Measurements from ENCODE around the gene WASHC2A. TPM values are rescaled to one million over a fixed set of nuclear protein-coding genes. Genes with fewer than 3 reads are reported as not detected.
"Not testable (repeated sequence)": the region's sequence is repeated elsewhere in the genome, so short reads cannot be mapped to it uniquely, and the experiment has no call there.

Gene WASHC2A
- total and polyA plus RNA-seq, 8 donors = 8.8 to 47.8 (median 22.9) TPM

DNA sequence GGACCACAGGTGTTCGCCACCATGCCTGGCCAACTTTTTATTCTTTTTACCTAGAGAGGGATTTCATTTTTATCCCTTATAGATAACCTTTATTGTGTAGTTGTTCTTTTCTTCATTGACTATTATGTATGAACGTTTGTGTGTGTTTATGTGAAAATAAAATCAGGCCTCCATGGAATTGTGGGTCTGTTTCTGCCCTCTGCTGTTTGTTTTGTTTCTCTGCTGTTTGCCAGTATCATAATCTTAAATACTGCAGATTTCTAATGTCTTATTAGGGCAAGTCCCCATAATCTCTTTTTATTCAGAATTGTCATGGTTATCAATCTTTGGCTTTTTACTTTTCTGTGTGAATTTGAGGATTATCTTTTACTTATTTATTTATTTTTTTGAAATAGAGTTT lies 7.8 kb downstream of the WASHC2A start:
- H3K4me1 ChIP-seq; H3K9me3 ChIP-seq; H3K27ac ChIP-seq; H3K4me3 ChIP-seq; intact Hi-C loops (cut with DNase I; ENCODE audit: low total_unique reads); DNase-seq; H3K27me3 ChIP-seq: not testable (repeated sequence)
- WGBS, 5 donors = 0 to 57% (median 55%) methylated on average over 1 to 2 of the region's 2 CpGs
- peaks cover 0 to 48% (median 29%) of the 10 kb centered on the region in 4 donors for H3K36me3 ChIP-seq

DNA sequence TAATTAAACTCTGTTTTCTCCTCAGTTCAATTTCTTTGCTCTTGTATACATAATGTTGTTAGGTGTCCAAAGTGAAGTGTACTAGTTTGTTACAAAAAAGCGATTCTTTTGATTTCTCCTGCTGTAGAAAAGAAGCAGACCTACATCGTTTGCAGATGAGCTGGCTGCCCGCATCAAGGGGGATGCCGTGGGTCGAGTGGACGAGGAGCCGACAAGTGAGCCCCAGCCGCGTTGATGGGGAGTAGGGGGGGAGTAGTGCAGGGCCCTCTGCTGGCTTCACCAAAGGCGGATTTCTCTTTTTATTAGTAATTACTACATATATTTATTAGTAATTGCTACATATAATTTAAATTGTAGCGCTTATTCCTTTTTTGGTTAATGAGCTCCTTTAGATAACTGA lies 23.6 kb downstream of the WASHC2A start:
- WGBS, 5 donors = 93 to 100% (median 95%) methylated on average over 6 to 8 of the region's 11 CpGs; no CpG with 5 or more reads in 1 of the 5 donors
- not testable (repeated sequence) for H3K27me3 ChIP-seq

DNA sequence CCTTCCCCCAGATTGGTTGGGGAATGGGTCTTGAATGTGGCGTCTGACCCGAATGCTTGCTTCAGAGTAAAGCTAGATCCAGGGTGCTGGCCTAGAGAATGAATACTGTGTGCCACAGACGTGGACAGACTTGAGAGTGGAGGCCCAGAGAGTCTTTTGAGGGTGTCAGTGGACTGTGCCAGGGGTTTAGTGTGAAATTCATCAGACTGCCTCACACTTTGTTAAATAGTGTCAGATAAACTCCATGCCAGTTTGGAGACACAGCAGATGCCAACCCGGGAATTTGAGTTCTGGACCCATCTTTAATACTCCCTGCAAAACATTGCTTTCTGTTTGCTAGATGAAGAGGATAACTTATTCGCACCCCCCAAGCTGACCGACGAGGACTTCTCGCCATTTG lies 25.2 kb downstream of the WASHC2A start:
- H3K27ac ChIP-seq; H3K27me3 ChIP-seq; H3K9me3 ChIP-seq; H3K4me3 ChIP-seq; intact Hi-C loops (cut with DNase I; ENCODE audit: low total_unique reads); DNase-seq; H3K4me1 ChIP-seq: not testable (repeated sequence)
- 100% methylated on average over 2 of the region's 8 CpGs; no CpG with 5 or more reads in 3 of the 5 donors for WGBS, 5 donors
- H3K36me3 ChIP-seq = peaks cover 0 to 32% (median 27%) of the 10 kb centered on the region in 4 donors

More for the DNA sequence above, 23.6 kb downstream of the WASHC2A start:
- H3K4me1 ChIP-seq; DNase-seq; intact Hi-C loops (cut with DNase I; ENCODE audit: low total_unique reads); H3K4me3 ChIP-seq; H3K9me3 ChIP-seq; H3K27ac ChIP-seq: not testable (repeated sequence)
- H3K36me3 ChIP-seq = peaks cover 0 to 39% (median 31%) of the 10 kb centered on the region in 4 donors

- 90 to 100% (median 97%) methylated on average over 3 to 5 of the region's 5 CpGs for WGBS, 5 donors
- H3K27ac ChIP-seq; H3K4me1 ChIP-seq; H3K4me3 ChIP-seq; H3K9me3 ChIP-seq; H3K27me3 ChIP-seq; intact Hi-C loops (cut with DNase I; ENCODE audit: low total_unique reads); DNase-seq: not testable (repeated sequence)
- H3K36me3 ChIP-seq = peaks cover 0 to 44% (median 37%) of the 10 kb centered on the region in 4 donors
Observed at GRCh38 chr10:50094630-50095029, 26.9 kb downstream of the WASHC2A start.

DNA sequence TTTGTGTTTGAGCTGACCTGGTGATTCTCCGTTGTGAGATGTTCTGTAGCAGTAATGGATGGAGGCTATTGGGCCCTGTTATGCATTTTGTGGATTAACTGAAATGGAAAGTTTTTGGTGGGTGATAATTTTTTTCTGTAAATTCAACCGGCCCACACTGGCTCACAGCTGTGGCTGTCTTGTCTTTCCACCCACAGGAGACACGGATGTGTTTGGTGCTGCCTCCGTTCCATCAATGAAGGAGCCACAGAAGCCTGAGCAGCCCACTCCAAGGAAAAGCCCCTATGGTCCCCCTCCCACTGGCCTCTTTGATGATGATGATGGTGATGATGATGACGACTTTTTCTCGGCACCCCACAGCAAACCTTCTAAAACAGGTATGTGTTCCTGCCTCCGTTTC lies 27.6 kb downstream of the WASHC2A start:
- H3K27ac ChIP-seq; DNase-seq; H3K9me3 ChIP-seq; H3K4me3 ChIP-seq; intact Hi-C loops (cut with DNase I; ENCODE audit: low total_unique reads); H3K4me1 ChIP-seq; H3K27me3 ChIP-seq: not testable (repeated sequence)
- peaks cover 0 to 48% (median 43%) of the 10 kb centered on the region in 4 donors for H3K36me3 ChIP-seq
- 82 to 98% (median 93%) methylated on average over 6 to 7 of the region's 7 CpGs for WGBS, 5 donors

DNA sequence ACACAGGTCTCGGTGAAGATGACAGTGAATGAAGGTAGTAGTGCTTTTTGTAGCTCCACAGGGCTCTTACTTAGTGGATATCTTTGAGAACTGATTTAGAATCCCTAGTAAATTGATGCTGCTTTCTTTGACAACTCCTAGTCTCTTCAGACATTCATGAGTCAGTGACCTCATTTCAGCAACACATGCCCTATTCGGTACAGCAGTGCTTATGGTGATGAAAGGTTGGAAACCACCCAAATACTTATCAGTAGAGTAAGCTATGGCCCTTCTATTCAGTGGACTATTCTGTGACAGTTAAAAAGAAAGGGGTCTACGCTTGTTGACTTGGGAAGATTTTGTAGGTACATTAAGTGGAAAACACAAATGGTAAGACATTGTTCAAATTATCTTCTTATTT lies 29.0 kb downstream of the WASHC2A start:
- H3K4me3 ChIP-seq; H3K27me3 ChIP-seq; H3K27ac ChIP-seq; intact Hi-C loops (cut with DNase I; ENCODE audit: low total_unique reads); DNase-seq; H3K9me3 ChIP-seq; H3K4me1 ChIP-seq: not testable (repeated sequence)
- 78 to 100% (median 83%) methylated on average over 1 of the region's 3 CpGs; no CpG with 5 or more reads in 2 of the 5 donors for WGBS, 5 donors
- H3K36me3 ChIP-seq = peaks cover 9 to 55% (median 50%) of the 10 kb centered on the region in 4 donors

DNA sequence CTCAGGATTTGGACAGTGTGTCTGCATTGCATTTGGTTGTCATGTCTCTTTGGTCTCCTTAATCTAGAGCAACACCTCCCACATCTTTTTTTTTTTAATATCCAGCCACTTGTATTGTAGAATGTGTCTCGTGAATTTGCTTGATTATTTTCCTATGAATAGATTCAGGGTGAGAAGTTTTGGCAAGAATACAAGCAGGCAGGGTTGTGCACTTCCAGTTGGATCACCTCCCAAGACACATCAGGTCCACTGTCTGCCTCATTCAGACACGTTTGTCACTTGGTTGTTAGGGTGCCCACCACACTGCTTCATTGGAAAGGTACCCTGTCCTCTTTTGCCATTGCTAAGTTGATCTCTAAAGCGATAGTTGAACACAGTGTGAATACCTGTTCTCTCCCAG lies 30.9 kb downstream of the WASHC2A start:
- H3K27ac ChIP-seq; H3K9me3 ChIP-seq; H3K4me3 ChIP-seq; intact Hi-C loops (cut with DNase I; ENCODE audit: low total_unique reads); H3K27me3 ChIP-seq; H3K4me1 ChIP-seq; DNase-seq: not testable (repeated sequence)
- H3K36me3 ChIP-seq = peaks cover 9 to 57% (median 55%) of the 10 kb centered on the region in 4 donors
- 77 to 86% (median 77%) methylated on average over 2 to 3 of the region's 3 CpGs for WGBS, 5 donors

DNA sequence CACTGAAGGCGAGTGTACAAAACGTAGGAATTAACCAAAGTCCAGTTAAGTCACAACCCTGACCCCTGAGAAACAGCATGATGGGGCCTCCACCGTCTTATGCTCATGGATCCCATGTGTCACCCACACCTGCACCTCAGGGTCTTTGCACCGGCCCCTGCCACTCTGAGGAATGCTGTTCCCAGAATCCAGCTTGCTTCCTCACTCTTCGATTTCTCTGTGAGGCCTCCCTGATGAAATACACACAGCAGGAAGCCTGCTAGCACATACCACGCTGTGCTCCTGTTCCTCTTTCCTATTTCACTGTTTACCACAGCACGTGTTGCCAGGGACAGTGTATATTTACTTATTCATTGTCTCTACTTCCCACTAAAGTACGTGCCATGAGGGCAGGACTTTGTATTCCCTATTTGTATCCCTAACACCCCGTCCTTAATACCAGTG lies 33.4 kb downstream of the WASHC2A start:
- intact Hi-C loops (cut with DNase I; ENCODE audit: low total_unique reads); DNase-seq: not testable (repeated sequence)
- 77 to 82% (median 81%) methylated on average over 9 of the region's 9 CpGs for WGBS, 5 donors

GRCh38 chr10:50101747-50102146 lies 34.0 kb downstream of the WASHC2A start:
- H3K27ac ChIP-seq; H3K27me3 ChIP-seq; H3K4me1 ChIP-seq; H3K4me3 ChIP-seq; H3K9me3 ChIP-seq; DNase-seq; intact Hi-C loops (cut with DNase I; ENCODE audit: low total_unique reads): not testable (repeated sequence)
- peaks cover 9 to 62% (median 61%) of the 10 kb centered on the region in 4 donors for H3K36me3 ChIP-seq
- WGBS, 5 donors = 80 to 100% (median 97%) methylated on average over 2 to 3 of the region's 3 CpGs

More for the DNA sequence above, 33.4 kb downstream of the WASHC2A start:
- H3K4me3 ChIP-seq, H3K27ac ChIP-seq, H3K27me3 ChIP-seq, H3K4me1 ChIP-seq, H3K9me3 ChIP-seq: not testable (repeated sequence)
- H3K36me3 ChIP-seq = peaks cover 9 to 58% (median 57%) of the 10 kb centered on the region in 4 donors

GRCh38 chr10:50102267-50102666 lies 34.5 kb downstream of the WASHC2A start:
- H3K4me3 ChIP-seq; H3K4me1 ChIP-seq; H3K9me3 ChIP-seq; H3K27ac ChIP-seq; intact Hi-C loops (cut with DNase I; ENCODE audit: low total_unique reads); H3K27me3 ChIP-seq; DNase-seq: not testable (repeated sequence)
- H3K36me3 ChIP-seq = peaks cover 9 to 62% (median 58%) of the 10 kb centered on the region in 4 donors
- whole genome bisulfite sequencing, 5 donors = 77 to 91% (median 89%) methylated on average over 2 to 5 of the region's 5 CpGs

- H3K27ac ChIP-seq; DNase-seq; H3K4me3 ChIP-seq; H3K9me3 ChIP-seq; H3K27me3 ChIP-seq; H3K4me1 ChIP-seq; intact Hi-C loops (cut with DNase I; ENCODE audit: low total_unique reads): not testable (repeated sequence)
- H3K36me3 ChIP-seq = peaks cover 0 to 37% (median 34%) of the 10 kb centered on the region in 4 donors
- 90 to 94% (median 93%) methylated on average over 6 to 7 of the region's 7 CpGs for WGBS, 5 donors
Observed at GRCh38 chr10:50108999-50109698, 41.4 kb downstream of the WASHC2A start.

DNA sequence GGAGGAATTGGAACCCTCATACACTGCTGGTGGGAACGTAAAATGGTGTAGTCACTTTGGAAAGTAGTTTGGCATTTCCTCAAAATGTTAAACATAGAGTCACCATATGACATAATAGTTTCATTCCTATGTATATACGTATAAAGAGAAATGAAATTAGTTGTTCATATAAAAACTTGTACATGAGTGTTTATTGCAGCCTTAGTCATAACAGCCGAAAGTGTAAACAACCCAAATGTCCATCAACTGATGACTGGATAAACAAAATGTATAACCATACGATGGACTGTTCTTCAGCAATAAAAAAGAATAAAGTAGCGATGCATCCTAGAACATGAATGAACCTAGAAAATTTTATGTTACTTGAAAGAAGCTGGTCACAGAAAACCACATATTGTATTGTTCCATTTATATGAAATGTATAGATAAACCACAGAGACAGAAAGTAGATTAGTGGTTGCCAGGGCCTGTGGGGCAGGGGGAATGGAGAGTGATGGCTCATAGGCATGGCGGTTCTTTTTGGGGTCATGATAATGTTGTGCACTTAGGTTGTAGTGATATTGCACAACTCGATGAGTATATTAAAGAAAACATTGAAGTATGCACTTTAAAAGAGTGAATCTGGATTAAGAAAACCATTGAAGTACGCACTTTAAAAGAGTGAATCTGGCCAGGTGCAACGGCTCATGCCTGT lies 44.8 kb downstream of the WASHC2A start:
- H3K4me1 ChIP-seq; intact Hi-C loops (cut with DNase I; ENCODE audit: low total_unique reads); H3K27me3 ChIP-seq; H3K4me3 ChIP-seq; H3K27ac ChIP-seq; DNase-seq; H3K9me3 ChIP-seq: not testable (repeated sequence)
- H3K36me3 ChIP-seq = peaks cover 0 to 31% (median 28%) of the 10 kb centered on the region in 4 donors
- 85 to 94% (median 92%) methylated on average over 6 to 7 of the region's 9 CpGs for WGBS, 5 donors

Data from stomach (tissue), 9 donors.